SK-N-SH treated with all-trans-retinoic acid at 6 μM for 48 hours (cell line): ENCODE data around the gene NTN5.

Experiments
- ATAC-seq: fragments of 200-7000 bp; cut with Tn5 transposase; 3 replicates; pipeline ENCODE4 v1.9.1; 2020; ENCODE audit warnings: mild to moderate bottlenecking, moderate library complexity
- ARNTL ChIP-seq: fragments of 450-650 bp; formaldehyde crosslinking; IDR thresholded peaks from 2 replicates; pipeline ENCODE4 v1.5.0; 2020; ENCODE audit warnings: low read depth, mild to moderate bottlenecking, moderate library complexity, borderline replicate concordance
- BACH2 ChIP-seq: fragments of 250-450 bp; sonication (Bioruptor Pico); IDR thresholded peaks from 2 replicates; pipeline ENCODE4 v1.9.0; 2021; ENCODE audit warnings: mild to moderate bottlenecking, borderline replicate concordance
- CSDC2 ChIP-seq: fragments of 250-450 bp; sonication (Bioruptor Pico); IDR thresholded peaks from 2 replicates; pipeline ENCODE4 v1.5.0; 2020; ENCODE audit warnings: mild to moderate bottlenecking, moderate library complexity
- ESRRG ChIP-seq: fragments of 250-450 bp; sonication (Bioruptor Pico); IDR thresholded peaks from 2 replicates; pipeline ENCODE4 v1.6.1; 2021; ENCODE audit warnings: mild to moderate bottlenecking
- GLIS3 ChIP-seq: fragments of 250-450 bp; sonication (Bioruptor Pico); IDR thresholded peaks from 2 replicates; pipeline ENCODE4 v1.5.0; 2020; ENCODE audit warnings: mild to moderate bottlenecking, moderate library complexity
- ISL1 ChIP-seq: fragments of 250-450 bp; sonication (Bioruptor Pico); IDR thresholded peaks from 2 replicates; pipeline ENCODE4 v2.1.2; 2022; ENCODE audit warnings: mild to moderate bottlenecking, moderate library complexity
- PPARA ChIP-seq: fragments of 250-450 bp; sonication (Bioruptor Pico); IDR thresholded peaks from 2 replicates; pipeline ENCODE4 v1.5.0; 2020; ENCODE audit warnings: mild to moderate bottlenecking, borderline replicate concordance
- RARB ChIP-seq: fragments of 250-450 bp; sonication (Bioruptor Pico); IDR thresholded peaks from 2 replicates; pipeline ENCODE4 v1.8.0; 2021; ENCODE audit warnings: mild to moderate bottlenecking, moderate library complexity
- SNAI2 ChIP-seq: fragments of 250-450 bp; sonication (Bioruptor Pico); IDR thresholded peaks from 2 replicates; pipeline ENCODE4 v1.5.0; 2020; ENCODE audit warnings: mild to moderate bottlenecking, moderate library complexity
- TCF4 ChIP-seq: fragments of 250-450 bp; sonication (Bioruptor Pico); IDR thresholded peaks from 2 replicates; pipeline ENCODE4 v1.8.0; 2021; ENCODE audit warnings: mild to moderate bottlenecking, moderate library complexity, borderline replicate concordance
- TOX ChIP-seq: fragments of 250-450 bp; sonication (Bioruptor Pico); IDR thresholded peaks from 2 replicates; pipeline ENCODE4 v1.8.0; 2021; ENCODE audit warnings: mild to moderate bottlenecking, moderate library complexity, borderline replicate concordance
- ZC3H10 ChIP-seq: fragments of 250-450 bp; sonication (Bioruptor Pico); IDR thresholded peaks from 2 replicates; pipeline ENCODE4 v1.5.1; 2021; ENCODE audit warnings: mild to moderate bottlenecking, moderate library complexity
- ZFP30 ChIP-seq: fragments of 450-650 bp; formaldehyde crosslinking; IDR thresholded peaks from 2 replicates; pipeline ENCODE4 v1.5.0; 2022; ENCODE audit warnings: mild to moderate bottlenecking, moderate library complexity
- ZNF565 ChIP-seq: fragments of 450-650 bp; formaldehyde crosslinking; conservative IDR thresholded peaks from 2 replicates; pipeline ENCODE4 v1.5.0; 2020; ENCODE audit warnings: low read depth, mild to moderate bottlenecking, moderate library complexity
- ZNF8 ChIP-seq: fragments of 450-650 bp; formaldehyde crosslinking; IDR thresholded peaks from 2 replicates; pipeline ENCODE4 v1.5.0; 2020; ENCODE audit warnings: mild to moderate bottlenecking, moderate library complexity
- TF ChIP-seq, protein P1 (sequence below): fragments of 250-450 bp; sonication (Bioruptor Pico); IDR thresholded peaks from 2 replicates; pipeline ENCODE4 v1.5.0; 2020; ENCODE audit warnings: mild to moderate bottlenecking, moderate library complexity
- TF ChIP-seq, protein P2 (sequence below): fragments of 250-450 bp; sonication (Bioruptor Pico); IDR thresholded peaks from 2 replicates; pipeline ENCODE4 v1.5.1; 2020; ENCODE audit warnings: low read depth, mild to moderate bottlenecking, moderate library complexity
- TF ChIP-seq, protein P3 (sequence below): fragments of 250-450 bp; sonication (Bioruptor Pico); IDR thresholded peaks from 2 replicates; pipeline ENCODE4 v1.5.1; 2021; ENCODE audit warnings: mild to moderate bottlenecking, moderate library complexity
- TF ChIP-seq, protein P4 (sequence below): fragments of 250-450 bp; sonication (Bioruptor Pico); IDR thresholded peaks from 2 replicates; pipeline ENCODE4 v1.8.0; 2020; ENCODE audit warnings: mild to moderate bottlenecking, moderate library complexity, borderline replicate concordance

Gene NTN5

DNA sequence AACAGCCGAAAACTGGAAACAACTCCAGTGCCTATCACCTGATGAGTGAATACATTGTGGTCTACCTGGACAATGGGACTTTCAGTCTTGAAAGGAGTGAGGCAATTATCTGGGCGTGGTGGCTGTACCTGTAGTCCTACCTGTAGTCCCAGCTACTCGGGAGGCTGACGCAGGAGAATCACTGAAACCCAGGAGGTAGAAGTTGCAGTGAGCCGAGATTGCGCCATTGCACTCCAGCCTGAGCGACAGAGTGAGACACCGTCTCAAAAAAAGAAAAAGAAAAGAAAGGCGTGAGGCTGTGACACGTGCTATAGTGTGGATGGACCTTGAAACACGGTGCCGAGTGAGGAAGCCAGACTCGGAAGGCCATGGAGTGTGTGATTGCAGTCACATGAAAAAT, 4.1 kb upstream of the NTN5 start (continued):
- TF ChIP-seq, protein P1, sequence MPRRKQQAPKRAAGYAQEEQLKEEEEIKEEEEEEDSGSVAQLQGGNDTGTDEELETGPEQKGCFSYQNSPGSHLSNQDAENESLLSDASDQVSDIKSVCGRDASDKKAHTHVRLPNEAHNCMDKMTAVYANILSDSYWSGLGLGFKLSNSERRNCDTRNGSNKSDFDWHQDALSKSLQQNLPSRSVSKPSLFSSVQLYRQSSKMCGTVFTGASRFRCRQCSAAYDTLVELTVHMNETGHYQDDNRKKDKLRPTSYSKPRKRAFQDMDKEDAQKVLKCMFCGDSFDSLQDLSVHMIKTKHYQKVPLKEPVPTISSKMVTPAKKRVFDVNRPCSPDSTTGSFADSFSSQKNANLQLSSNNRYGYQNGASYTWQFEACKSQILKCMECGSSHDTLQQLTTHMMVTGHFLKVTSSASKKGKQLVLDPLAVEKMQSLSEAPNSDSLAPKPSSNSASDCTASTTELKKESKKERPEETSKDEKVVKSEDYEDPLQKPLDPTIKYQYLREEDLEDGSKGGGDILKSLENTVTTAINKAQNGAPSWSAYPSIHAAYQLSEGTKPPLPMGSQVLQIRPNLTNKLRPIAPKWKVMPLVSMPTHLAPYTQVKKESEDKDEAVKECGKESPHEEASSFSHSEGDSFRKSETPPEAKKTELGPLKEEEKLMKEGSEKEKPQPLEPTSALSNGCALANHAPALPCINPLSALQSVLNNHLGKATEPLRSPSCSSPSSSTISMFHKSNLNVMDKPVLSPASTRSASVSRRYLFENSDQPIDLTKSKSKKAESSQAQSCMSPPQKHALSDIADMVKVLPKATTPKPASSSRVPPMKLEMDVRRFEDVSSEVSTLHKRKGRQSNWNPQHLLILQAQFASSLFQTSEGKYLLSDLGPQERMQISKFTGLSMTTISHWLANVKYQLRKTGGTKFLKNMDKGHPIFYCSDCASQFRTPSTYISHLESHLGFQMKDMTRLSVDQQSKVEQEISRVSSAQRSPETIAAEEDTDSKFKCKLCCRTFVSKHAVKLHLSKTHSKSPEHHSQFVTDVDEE (CRISPR knock-in tag), result no peak

DNA sequence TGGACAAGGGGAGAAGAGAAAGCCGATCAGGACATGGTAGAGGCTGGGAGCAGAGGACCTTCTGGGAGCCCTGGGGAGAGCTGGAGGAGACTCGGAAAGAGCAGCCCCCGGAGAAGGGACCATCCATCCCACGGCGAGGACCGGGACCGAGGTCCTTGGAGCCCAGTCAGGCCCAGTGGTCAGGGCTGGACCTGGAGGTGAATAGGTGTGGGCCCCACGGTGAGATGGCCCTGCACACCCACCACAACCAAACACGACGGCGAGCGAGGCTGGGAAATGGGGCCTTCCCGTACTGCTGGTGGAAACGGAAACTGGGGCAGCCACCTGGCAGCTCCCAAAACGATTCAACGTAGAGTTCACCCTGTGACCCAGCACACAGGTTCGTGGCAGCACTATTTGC, 3.7 kb upstream of the NTN5 start:
- no peak for ATAC-seq
- no peak for TF ChIP-seq RARB (CRISPR knock-in tag)
- no peak for TF ChIP-seq PPARA (CRISPR knock-in tag)
- TF ChIP-seq SNAI2 (CRISPR knock-in tag), result no peak

DNA sequence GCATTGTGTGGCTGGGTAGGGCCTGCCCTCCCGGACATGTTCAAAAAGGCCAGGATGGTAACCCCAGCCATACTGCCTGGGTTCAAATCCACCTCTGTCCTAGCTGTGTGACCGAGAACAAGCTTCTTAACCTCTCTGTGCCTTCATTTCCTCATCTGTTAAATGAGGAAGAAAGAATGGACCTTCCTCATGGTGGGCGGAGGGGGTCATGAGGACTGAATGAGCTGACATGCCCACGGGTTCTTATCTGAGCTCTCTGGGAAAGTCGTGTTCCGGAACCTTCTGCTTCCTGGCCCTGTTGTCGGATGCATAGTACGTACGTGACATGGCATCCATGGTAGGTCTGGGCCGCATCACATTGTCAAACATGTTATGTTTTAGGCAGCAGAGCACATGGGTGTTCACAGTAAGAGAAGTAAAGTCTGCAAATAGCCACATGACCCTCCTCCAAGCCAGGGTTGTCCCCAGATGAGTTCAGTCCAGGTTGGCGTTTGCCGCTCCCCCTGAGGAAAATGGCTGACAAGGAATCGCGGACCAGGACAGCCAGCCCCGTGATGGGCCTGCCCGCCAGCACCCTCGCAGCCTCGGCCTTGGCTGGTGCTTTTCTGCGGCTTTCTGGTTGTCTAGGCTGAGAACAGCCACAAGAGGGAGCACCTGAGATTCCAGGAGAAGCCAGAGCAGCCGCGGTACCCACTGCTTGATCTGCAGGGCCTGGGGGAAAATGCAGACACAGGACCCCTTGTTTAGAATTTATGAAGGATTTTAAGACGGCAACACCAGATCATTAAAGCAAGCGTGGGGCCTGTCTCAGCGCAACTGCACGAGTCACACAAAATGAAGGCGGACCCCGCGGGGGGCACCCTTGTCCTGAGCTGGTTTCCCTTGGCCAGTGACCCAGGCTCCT, 2.4 kb upstream of the NTN5 start:
- peak; percentile 97 for ATAC-seq
- TF ChIP-seq, protein P2, sequence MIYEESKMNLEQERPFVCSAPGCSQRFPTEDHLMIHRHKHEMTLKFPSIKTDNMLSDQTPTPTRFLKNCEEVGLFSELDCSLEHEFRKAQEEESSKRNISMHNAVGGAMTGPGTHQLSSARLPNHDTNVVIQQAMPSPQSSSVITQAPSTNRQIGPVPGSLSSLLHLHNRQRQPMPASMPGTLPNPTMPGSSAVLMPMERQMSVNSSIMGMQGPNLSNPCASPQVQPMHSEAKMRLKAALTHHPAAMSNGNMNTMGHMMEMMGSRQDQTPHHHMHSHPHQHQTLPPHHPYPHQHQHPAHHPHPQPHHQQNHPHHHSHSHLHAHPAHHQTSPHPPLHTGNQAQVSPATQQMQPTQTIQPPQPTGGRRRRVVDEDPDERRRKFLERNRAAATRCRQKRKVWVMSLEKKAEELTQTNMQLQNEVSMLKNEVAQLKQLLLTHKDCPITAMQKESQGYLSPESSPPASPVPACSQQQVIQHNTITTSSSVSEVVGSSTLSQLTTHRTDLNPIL (CRISPR knock-in tag), result no peak
- TF ChIP-seq ZNF565 (CRISPR knock-in tag) (no peak), ZC3H10 (CRISPR knock-in tag) (no peak), TCF4 (CRISPR knock-in tag) (no peak), SNAI2 (CRISPR knock-in tag) (no peak), ZFP30 (CRISPR knock-in tag) (no peak), PPARA (CRISPR knock-in tag) (no peak), RARB (CRISPR knock-in tag) (no peak), BACH2 (CRISPR knock-in tag) (no peak), ESRRG (no peak), ARNTL (CRISPR knock-in tag) (no peak), ZNF8 (no peak), CSDC2 (CRISPR knock-in tag) (no peak), TOX (CRISPR knock-in tag) (no peak), GLIS3 (CRISPR knock-in tag) (no peak), ISL1 (no peak)
- TF ChIP-seq, protein P1 (CRISPR knock-in tag), result no peak
- TF ChIP-seq, protein P3, sequence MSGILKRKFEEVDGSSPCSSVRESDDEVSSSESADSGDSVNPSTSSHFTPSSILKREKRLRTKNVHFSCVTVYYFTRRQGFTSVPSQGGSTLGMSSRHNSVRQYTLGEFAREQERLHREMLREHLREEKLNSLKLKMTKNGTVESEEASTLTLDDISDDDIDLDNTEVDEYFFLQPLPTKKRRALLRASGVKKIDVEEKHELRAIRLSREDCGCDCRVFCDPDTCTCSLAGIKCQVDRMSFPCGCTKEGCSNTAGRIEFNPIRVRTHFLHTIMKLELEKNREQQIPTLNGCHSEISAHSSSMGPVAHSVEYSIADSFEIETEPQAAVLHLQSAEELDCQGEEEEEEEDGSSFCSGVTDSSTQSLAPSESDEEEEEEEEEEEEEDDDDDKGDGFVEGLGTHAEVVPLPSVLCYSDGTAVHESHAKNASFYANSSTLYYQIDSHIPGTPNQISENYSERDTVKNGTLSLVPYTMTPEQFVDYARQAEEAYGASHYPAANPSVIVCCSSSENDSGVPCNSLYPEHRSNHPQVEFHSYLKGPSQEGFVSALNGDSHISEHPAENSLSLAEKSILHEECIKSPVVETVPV (CRISPR knock-in tag), result no peak
- TF ChIP-seq, protein P4, sequence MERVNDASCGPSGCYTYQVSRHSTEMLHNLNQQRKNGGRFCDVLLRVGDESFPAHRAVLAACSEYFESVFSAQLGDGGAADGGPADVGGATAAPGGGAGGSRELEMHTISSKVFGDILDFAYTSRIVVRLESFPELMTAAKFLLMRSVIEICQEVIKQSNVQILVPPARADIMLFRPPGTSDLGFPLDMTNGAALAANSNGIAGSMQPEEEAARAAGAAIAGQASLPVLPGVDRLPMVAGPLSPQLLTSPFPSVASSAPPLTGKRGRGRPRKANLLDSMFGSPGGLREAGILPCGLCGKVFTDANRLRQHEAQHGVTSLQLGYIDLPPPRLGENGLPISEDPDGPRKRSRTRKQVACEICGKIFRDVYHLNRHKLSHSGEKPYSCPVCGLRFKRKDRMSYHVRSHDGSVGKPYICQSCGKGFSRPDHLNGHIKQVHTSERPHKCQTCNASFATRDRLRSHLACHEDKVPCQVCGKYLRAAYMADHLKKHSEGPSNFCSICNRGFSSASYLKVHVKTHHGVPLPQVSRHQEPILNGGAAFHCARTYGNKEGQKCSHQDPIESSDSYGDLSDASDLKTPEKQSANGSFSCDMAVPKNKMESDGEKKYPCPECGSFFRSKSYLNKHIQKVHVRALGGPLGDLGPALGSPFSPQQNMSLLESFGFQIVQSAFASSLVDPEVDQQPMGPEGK, result no peak
